DND-41 (cell line): ENCODE measurements around the gene MYL4.

Source experiments
- ATAC-seq: fragments of 200-7000 bp; cut with Tn5 transposase; 3 replicates; pipeline ENCODE4 v1.9.1; 2021; ENCODE audit warnings: low read depth; ENCODE audit not compliant: insufficient read depth
- DNase-seq: peaks from one replicate; pipeline ENCODE4 v3.0.0-alpha.2; 2020
- H2AFZ ChIP-seq: 2 replicates; pipeline ENCODE4 v1.6.0; 2012; ENCODE audit warnings: low read depth, low read length
- H3K27ac ChIP-seq: 2 replicates; pipeline ENCODE4 v1.5.1; 2012; ENCODE audit warnings: low read length, inconsistent platforms
- H3K27me3 ChIP-seq: fragments of 200-600 bp; sonication (generic); 2 replicates; pipeline ENCODE4 v1.6.0; 2012; ENCODE audit warnings: low read length, mild to moderate bottlenecking, inconsistent platforms; ENCODE audit not compliant: insufficient read depth, poor library complexity
- H3K36me3 ChIP-seq: 2 replicates; pipeline ENCODE4 v1.5.1; 2012; ENCODE audit warnings: low read length, inconsistent platforms; ENCODE audit not compliant: insufficient read depth
- H3K4me1 ChIP-seq: 2 replicates; pipeline ENCODE4 v1.5.1; 2012; ENCODE audit warnings: mild to moderate bottlenecking, low read length; ENCODE audit not compliant: insufficient read depth
- H3K4me2 ChIP-seq: 2 replicates; pipeline ENCODE4 v1.6.0; 2012; ENCODE audit warnings: mild to moderate bottlenecking, moderate library complexity, low read length, inconsistent platforms; ENCODE audit not compliant: insufficient read depth
- H3K4me3 ChIP-seq, 2 experiments: fragments of 200-600 bp in 1 of 2; shearing (Covaris generic) in 1 of 2; 2 replicates each; pipeline ENCODE4 v1.5.1; 2012 to 2016; ENCODE audit warnings: inconsistent platforms in 2 of 2, low read length in 2 of 2, mild to moderate bottlenecking in 2 of 2, low read depth in 1 of 2, moderate library complexity in 1 of 2
- H3K79me2 ChIP-seq: 2 replicates; pipeline ENCODE4 v1.6.0; 2012; ENCODE audit warnings: low read length, inconsistent platforms; ENCODE audit not compliant: insufficient read depth
- H3K9ac ChIP-seq: 2 replicates; pipeline ENCODE4 v1.6.0; 2012; ENCODE audit warnings: low read depth, mild to moderate bottlenecking, inconsistent platforms, low read length, moderate library complexity
- H3K9me3 ChIP-seq: 2 replicates; pipeline ENCODE4 v1.5.1; 2012; ENCODE audit warnings: low read length, moderate library complexity, mild to moderate bottlenecking, inconsistent platforms; ENCODE audit not compliant: insufficient read depth, severe bottlenecking
- H4K20me1 ChIP-seq: 2 replicates; pipeline ENCODE4 v1.6.0; 2012; ENCODE audit warnings: low read length; ENCODE audit not compliant: insufficient read depth
- EZH2 ChIP-seq: IDR thresholded peaks from 3 replicates; pipeline ENCODE4 v1.6.1; 2012; ENCODE audit warnings: borderline replicate concordance, low read depth, mild to moderate bottlenecking, moderate library complexity, low read length, inconsistent platforms; ENCODE audit not compliant: severe bottlenecking
- TF ChIP-seq, protein P1 (sequence below): IDR thresholded peaks from 2 replicates; pipeline ENCODE4 v1.5.1; 2012; ENCODE audit warnings: borderline replicate concordance, low read length, moderate library complexity, mild to moderate bottlenecking; ENCODE audit not compliant: poor library complexity, severe bottlenecking; ENCODE audit errors: extremely low read depth

Gene MYL4

DNA sequence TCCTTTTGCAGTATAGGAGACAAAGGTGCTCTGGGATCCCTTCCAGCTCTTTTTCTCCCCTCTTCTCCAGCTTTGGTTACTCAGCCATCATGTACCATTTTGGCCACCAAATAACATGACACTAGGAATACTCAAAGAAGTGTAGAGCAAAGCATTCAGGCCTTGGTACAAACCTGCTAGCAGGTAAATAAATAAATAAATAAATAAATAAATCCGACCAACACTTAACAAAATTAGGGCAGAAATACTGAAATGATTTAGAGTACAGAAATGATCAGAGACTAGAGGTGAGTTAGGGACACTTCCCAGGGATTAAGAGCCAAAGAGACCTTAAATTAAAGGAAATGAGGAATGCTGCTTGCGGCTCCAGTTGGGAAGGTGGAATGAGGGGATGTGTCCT, 26.8 kb downstream of the MYL4 start:
- Histone ChIP-seq H3K4me2 (no peak overlapping the region), H3K9me3 (peaks cover 13% of the 10 kb centered on the region), H3K27me3 (no peaks in the 10 kb centered on the region), H4K20me1 (no peaks in the 10 kb centered on the region), H2AFZ (no peak overlapping the region), H3K36me3 (no peaks in the 10 kb centered on the region), H3K27ac (no peak overlapping the region), H3K4me3 (no peak overlapping the region), H3K9ac (no peak overlapping the region), H3K79me2 (no peaks in the 10 kb centered on the region), H3K4me1 (no peaks in the 10 kb centered on the region)
- DNase-seq (no peak), ATAC-seq (no peak)
- TF ChIP-seq EZH2 = no peak
- TF ChIP-seq, protein P1, sequence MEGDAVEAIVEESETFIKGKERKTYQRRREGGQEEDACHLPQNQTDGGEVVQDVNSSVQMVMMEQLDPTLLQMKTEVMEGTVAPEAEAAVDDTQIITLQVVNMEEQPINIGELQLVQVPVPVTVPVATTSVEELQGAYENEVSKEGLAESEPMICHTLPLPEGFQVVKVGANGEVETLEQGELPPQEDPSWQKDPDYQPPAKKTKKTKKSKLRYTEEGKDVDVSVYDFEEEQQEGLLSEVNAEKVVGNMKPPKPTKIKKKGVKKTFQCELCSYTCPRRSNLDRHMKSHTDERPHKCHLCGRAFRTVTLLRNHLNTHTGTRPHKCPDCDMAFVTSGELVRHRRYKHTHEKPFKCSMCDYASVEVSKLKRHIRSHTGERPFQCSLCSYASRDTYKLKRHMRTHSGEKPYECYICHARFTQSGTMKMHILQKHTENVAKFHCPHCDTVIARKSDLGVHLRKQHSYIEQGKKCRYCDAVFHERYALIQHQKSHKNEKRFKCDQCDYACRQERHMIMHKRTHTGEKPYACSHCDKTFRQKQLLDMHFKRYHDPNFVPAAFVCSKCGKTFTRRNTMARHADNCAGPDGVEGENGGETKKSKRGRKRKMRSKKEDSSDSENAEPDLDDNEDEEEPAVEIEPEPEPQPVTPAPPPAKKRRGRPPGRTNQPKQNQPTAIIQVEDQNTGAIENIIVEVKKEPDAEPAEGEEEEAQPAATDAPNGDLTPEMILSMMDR = no peak

DNA sequence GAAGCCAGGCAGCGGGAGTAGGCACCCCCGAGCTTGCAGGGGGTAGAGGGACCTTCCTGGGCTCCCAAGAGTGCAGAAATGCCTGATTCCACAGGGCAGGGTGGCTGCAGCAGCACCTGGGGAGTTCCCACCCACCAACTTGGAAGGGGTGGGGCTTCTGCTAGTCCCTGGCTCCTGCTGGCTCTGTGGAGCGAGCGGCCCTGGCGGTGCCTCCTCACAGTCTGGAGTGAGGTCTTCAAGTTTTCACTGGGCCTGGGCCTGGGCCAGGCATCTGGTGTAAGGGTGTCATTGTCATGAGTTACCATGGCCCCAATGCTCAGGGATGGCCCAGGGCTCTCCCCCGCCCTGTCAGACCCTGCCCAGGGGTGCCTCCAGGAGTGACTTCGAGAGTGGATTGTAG, 28.7 kb downstream of the MYL4 start:
- no peak overlapping the region for H3K4me2 ChIP-seq

DNA sequence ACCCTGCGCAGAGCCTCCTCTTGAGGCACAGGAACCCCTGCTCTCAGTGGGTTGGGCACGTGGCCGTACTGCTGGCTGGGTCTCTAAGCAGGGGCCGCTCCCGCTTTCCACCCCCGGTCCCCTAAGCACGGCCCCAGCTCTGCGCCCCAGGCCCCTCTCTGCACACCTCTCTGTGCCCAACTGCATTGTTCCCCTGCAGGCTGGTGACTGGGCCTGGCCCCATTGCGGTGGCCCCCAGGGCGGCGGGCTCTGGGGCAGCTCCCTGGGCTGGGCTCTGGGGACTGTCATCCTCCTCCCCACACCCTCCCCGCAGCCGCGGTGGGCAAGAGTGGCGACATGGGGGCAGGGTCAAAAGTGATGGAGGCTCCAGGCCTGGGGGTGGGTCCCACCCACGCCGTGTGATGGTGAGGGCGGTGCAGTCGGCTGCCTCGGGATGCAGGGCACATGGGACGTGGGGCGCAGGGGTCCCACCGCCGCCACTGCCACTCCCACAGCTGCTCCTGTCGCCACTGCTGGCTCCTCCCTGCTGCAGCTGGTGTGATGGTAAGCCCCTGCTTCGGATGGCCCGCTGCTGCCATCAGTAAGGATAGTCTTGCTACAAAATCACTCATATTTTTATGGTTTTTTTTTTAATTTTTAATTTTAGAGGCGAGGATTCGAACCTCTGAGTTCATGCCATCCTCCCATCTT, 29.3 kb downstream of the MYL4 start:
- DNase-seq (no peak), ATAC-seq (no peak)
- H3K4me3 ChIP-seq = no peak overlapping the region
- no peaks in the 10 kb centered on the region for H3K79me2 ChIP-seq
- no peak overlapping the region for H3K9ac ChIP-seq
- peaks cover 13% of the 10 kb centered on the region for H3K9me3 ChIP-seq
- no peak overlapping the region for H3K27ac ChIP-seq
- no peak overlapping the region for H2AFZ ChIP-seq
- H3K4me1 ChIP-seq = no peaks in the 10 kb centered on the region
- no peaks in the 10 kb centered on the region for H3K27me3 ChIP-seq
- no peaks in the 10 kb centered on the region for H4K20me1 ChIP-seq
- H3K36me3 ChIP-seq = no peaks in the 10 kb centered on the region
- H3K4me2 ChIP-seq = no peak overlapping the region
- TF ChIP-seq, protein P1 = no peak
- no peak for TF ChIP-seq EZH2

More for the DNA sequence above, 28.7 kb downstream of the MYL4 start:
- no peak overlapping the region for H3K9ac ChIP-seq
- DNase-seq = no peak
- no peaks in the 10 kb centered on the region for H4K20me1 ChIP-seq
- H3K79me2 ChIP-seq = no peaks in the 10 kb centered on the region
- no peak for ATAC-seq
- H3K9me3 ChIP-seq = peaks cover 13% of the 10 kb centered on the region
- no peaks in the 10 kb centered on the region for H3K36me3 ChIP-seq
- H3K27me3 ChIP-seq = no peaks in the 10 kb centered on the region
- TF ChIP-seq EZH2 = no peak
- TF ChIP-seq, protein P1 = no peak
- H3K4me1 ChIP-seq = no peaks in the 10 kb centered on the region
- no peak overlapping the region for H2AFZ ChIP-seq
- H3K27ac ChIP-seq = no peak overlapping the region
- H3K4me3 ChIP-seq = no peak overlapping the region

DNA sequence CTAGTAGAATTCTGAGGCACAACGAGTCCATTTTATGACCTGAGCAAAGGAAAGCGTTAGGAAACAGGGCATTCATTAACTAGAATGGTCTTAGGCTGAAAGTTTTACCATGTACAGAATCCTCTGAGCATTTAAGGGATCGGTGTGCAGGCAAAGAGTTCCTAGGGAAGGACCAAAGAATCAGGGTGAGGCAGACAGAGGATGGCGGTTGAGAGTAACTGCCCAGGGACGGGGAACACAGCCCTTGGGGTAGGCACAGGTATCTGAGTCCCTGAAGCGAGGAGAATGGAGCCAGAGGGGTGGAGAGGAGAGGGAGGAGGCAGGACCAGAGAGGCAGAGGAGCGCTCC, 30.4 kb downstream of the MYL4 start:
- H3K4me3 ChIP-seq = no peak overlapping the region

More for the DNA sequence above, 30.4 kb downstream of the MYL4 start:
- H3K9me3 ChIP-seq = peaks cover 13% of the 10 kb centered on the region
- H3K4me2 ChIP-seq = no peak overlapping the region
- H3K27ac ChIP-seq = no peak overlapping the region
- H3K9ac ChIP-seq = no peak overlapping the region
- H3K36me3 ChIP-seq = no peaks in the 10 kb centered on the region
- no peak for DNase-seq
- H3K4me1 ChIP-seq = no peaks in the 10 kb centered on the region
- TF ChIP-seq, protein P1 = no peak
- no peak for TF ChIP-seq EZH2
- H4K20me1 ChIP-seq = no peaks in the 10 kb centered on the region
- no peaks in the 10 kb centered on the region for H3K79me2 ChIP-seq
- H2AFZ ChIP-seq = no peak overlapping the region
- ATAC-seq = no peak
- H3K27me3 ChIP-seq = no peaks in the 10 kb centered on the region
